Right lobe of liver (tissue), 6 donors: ENCODE data around the gene MYO5C. TPM values are rescaled to one million over a fixed set of nuclear protein-coding genes. Genes with fewer than 3 reads are reported as not detected.
A peak's percentile ranks its signal among the peaks of the same experiment; 100 is the strongest.

Experiments used
- ATAC-seq, 4 donors: fragments of 200-7000 bp; cut with Tn5 transposase; one replicate each; pipeline ENCODE4 v1.9.1; 2020; ENCODE audit warnings: mild to moderate bottlenecking in 4 of 4, moderate library complexity in 4 of 4
- DNase-seq, 3 donors: peaks; one replicate each; pipeline ENCODE4 v3.0.0-alpha.2; 2020
- H3K27ac ChIP-seq, 3 donors: fragments of 200-600 bp; one replicate each; pipeline ENCODE4 v1.8.0; 2022
- H3K27me3 ChIP-seq, 2 donors: fragments of 200-600 bp; one replicate each; pipeline ENCODE4 v1.8.0; 2022
- H3K36me3 ChIP-seq, 4 donors: fragments of 200-600 bp; sonication (generic) in 1 of 4; one replicate each; pipeline versions ENCODE4 v1.5.1 to v1.8.0; 2017 to 2022; ENCODE audit warnings: control low read depth in 1 of 4
- H3K4me1 ChIP-seq, 4 donors: fragments of 200-600 bp; sonication (generic) in 1 of 4; one replicate each; pipeline versions ENCODE4 v1.5.1 to v1.8.0; 2017 to 2022; ENCODE audit warnings: control low read depth in 1 of 4
- H3K4me3 ChIP-seq, 3 donors: fragments of 200-600 bp; one replicate each; pipeline ENCODE4 v1.8.0; 2022
- H3K9me3 ChIP-seq, 4 donors: fragments of 200-600 bp; sonication (generic) in 1 of 4; one replicate each; pipeline versions ENCODE4 v1.5.1 to v1.8.0; 2017 to 2022; ENCODE audit warnings: control low read depth in 1 of 4
- CTCF ChIP-seq, 4 donors: fragments of 200-600 bp in 3 of 4; fragments of 450-650 bp in 1 of 4; IDR thresholded peaks; one replicate each; pipeline versions ENCODE4 v1.5.1 to v1.8.0; 2016 to 2022; ENCODE audit warnings: antibody characterized with exemption in 4 of 4, mild to moderate bottlenecking in 2 of 4
- POLR2A ChIP-seq: fragments of 450-650 bp; IDR thresholded peaks from one replicate; pipeline ENCODE4 v1.6.1; 2017; ENCODE audit warnings: antibody characterized with exemption, mild to moderate bottlenecking
- WGBS: methylation state at CpG from one replicate; pipeline ENCODE4 v1.1.6; 2018; ENCODE audit warnings: low coverage, low lambda C conversion rate; ENCODE audit not compliant: insufficient coverage; ENCODE audit errors: missing lambda C conversion rate; 5-methylcytosine and 5-hydroxymethylcytosine counted together
- intact Hi-C, 2 donors: fragments of 100-400 bp; cut with DNase I; formaldehyde crosslinking; loops; one replicate each; pipeline versions ENCODE4 v1.11.2 to v1.14.1; 2022
- total RNA-seq, 6 experiments: library from RNA; depleted of rRNA in 2 of 6; stranded (reverse); fragments of >200 nt in 2 of 6; fragmentation: NEBNext Ultra II Directional in 3 of 6; extraction: Animal tissue kit (Norgen Biotek cat#: 25700) in 3 of 6; gene quantifications; one replicate each; pipeline versions ENCODE4 v1.1.0 to v1.2.4, GENCODE V29; 2016 to 2023
- donor health status: DM: no; HTN: yes; CAD: no.
- donor health status: DM: no; HTN: no; CAD: no.
- donor health status: DM: no; HTN: no; CAD: no.
- donor health status: DM: no; HTN: yes; CAD: no.
- donor health status: DM: no; HTN: yes; CAD: no.

MYO5C gene
- total RNA-seq, 6 experiments from 2014 or later: 5.8 to 10.2 (median 7.1) TPM

- intact Hi-C loops: no loop called here
- Histone ChIP-seq H3K27ac (no peak overlapping the region), H3K36me3 (peaks cover 0 to 2% (median 0%) of the 10 kb centered on the region in 4 donors), H3K9me3 (no peaks in the 10 kb centered on the region), H3K27me3 (no peaks in the 10 kb centered on the region), H3K4me3 (no peak overlapping the region), H3K4me1 (peaks cover 0 to 4% (median 0%) of the 10 kb centered on the region in 4 donors)
- DNase-seq (no peak), ATAC-seq (peak in 1 of 4 donors; percentile 60)
- WGBS: 76% methylated on average over 2 of the region's 4 CpGs
- TF ChIP-seq CTCF (IDR thresholded peaks at IDR 0.05) (no peak), POLR2A (no peak)
Measured at GRCh38 chr15:52151353-52151752, 144.3 kb downstream of the MYO5C start.

- ATAC-seq: no peak
- intact Hi-C loops: no loop called here
- WGBS: no CpG with 5 or more reads among the region's 4 CpGs
Measured at GRCh38 chr15:52150871-52151270, 144.7 kb downstream of the MYO5C start.

GRCh38 chr15:52150043-52150825 is 145.4 kb downstream of the MYO5C start:
- intact Hi-C loops: no loop called here
- no peak overlapping the region for H3K27ac ChIP-seq
- H3K4me3 ChIP-seq: no peak overlapping the region
- TF ChIP-seq CTCF (IDR thresholded peaks at IDR 0.05) (no peak), POLR2A (no peak)
- ATAC-seq (no peak), DNase-seq (no peak)
- no peaks in the 10 kb centered on the region for H3K4me1 ChIP-seq
- H3K36me3 ChIP-seq: peaks cover 0 to 2% (median 0%) of the 10 kb centered on the region in 4 donors
- 86% methylated on average over 8 of the region's 9 CpGs for WGBS
- H3K27me3 ChIP-seq: no peaks in the 10 kb centered on the region
- no peaks in the 10 kb centered on the region for H3K9me3 ChIP-seq

More at GRCh38 chr15:52150871-52151270, 144.7 kb downstream of the MYO5C start:
- Histone ChIP-seq H3K4me3 (no peak overlapping the region), H3K4me1 (no peaks in the 10 kb centered on the region), H3K9me3 (no peaks in the 10 kb centered on the region), H3K36me3 (peaks cover 0 to 2% (median 0%) of the 10 kb centered on the region in 4 donors), H3K27me3 (no peaks in the 10 kb centered on the region), H3K27ac (no peak overlapping the region)
- TF ChIP-seq CTCF (IDR thresholded peaks at IDR 0.05) (no peak), POLR2A (no peak)
- no peak for DNase-seq

GRCh38 chr15:52148403-52148802 is 147.2 kb downstream of the MYO5C start:
- no peaks in the 10 kb centered on the region for H3K9me3 ChIP-seq
- no peak for TF ChIP-seq POLR2A
- TF ChIP-seq CTCF (IDR thresholded peaks at IDR 0.05): no peak
- intact Hi-C loops: no loop called here
- no peak overlapping the region for H3K4me3 ChIP-seq
- no peak overlapping the region for H3K27ac ChIP-seq
- no peak for DNase-seq
- peaks cover 0 to 2% (median 0%) of the 10 kb centered on the region in 4 donors for H3K36me3 ChIP-seq
- ATAC-seq: no peak
- H3K27me3 ChIP-seq: no peaks in the 10 kb centered on the region
- no peaks in the 10 kb centered on the region for H3K4me1 ChIP-seq
- WGBS: 100% methylated on average over 3 of the region's 5 CpGs
